ENCODE results near the gene TPX2.

The TPX2 gene, protein sequence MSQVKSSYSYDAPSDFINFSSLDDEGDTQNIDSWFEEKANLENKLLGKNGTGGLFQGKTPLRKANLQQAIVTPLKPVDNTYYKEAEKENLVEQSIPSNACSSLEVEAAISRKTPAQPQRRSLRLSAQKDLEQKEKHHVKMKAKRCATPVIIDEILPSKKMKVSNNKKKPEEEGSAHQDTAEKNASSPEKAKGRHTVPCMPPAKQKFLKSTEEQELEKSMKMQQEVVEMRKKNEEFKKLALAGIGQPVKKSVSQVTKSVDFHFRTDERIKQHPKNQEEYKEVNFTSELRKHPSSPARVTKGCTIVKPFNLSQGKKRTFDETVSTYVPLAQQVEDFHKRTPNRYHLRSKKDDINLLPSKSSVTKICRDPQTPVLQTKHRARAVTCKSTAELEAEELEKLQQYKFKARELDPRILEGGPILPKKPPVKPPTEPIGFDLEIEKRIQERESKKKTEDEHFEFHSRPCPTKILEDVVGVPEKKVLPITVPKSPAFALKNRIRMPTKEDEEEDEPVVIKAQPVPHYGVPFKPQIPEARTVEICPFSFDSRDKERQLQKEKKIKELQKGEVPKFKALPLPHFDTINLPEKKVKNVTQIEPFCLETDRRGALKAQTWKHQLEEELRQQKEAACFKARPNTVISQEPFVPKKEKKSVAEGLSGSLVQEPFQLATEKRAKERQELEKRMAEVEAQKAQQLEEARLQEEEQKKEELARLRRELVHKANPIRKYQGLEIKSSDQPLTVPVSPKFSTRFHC

DNA sequence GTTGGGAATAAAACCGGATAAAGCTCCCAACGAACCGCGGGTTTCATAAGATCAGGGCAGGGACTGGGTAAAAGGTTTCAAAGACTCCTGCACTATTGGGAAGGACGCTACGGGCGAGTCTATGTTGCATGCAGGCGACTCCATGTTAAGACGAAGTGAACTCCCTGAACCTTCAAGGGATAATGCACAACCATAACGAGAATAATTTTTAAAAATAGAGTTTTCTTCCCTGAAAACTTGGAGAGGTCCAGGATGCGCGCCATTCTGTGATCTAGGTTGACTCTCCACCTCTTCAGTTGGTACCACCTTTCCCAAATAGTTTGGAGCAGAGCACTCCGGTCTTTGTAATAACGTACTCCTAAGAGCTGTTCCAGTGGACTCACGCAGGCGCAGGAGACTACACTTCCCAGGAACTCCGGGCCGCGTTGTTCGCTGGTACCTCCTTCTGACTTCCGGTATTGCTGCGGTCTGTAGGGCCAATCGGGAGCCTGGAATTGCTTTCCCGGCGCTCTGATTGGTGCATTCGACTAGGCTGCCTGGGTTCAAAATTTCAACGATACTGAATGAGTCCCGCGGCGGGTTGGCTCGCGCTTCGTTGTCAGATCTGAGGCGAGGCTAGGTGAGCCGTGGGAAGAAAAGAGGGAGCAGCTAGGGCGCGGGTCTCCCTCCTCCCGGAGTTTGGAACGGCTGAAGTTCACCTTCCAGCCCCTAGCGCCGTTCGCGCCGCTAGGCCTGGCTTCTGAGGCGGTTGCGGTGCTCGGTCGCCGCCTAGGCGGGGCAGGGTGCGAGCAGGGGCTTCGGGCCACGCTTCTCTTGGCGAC, at the start of gene TPX2:
Gene TPX2 (plus strand): TSS at position 562 of the 821 bp plus-strand sequence. CDS start 18,187 bp downstream, outside the sequence.
- no peaks in the 10 kb centered on the region for H3K9me3 ChIP-seq (ENCODE audit: control insufficient read depth, low read length)
- peak within 1 kb of the TSS; percentile 82 for H3K9ac ChIP-seq (ENCODE audit: low read length)
- H3K36me3 ChIP-seq (ENCODE audit: control insufficient read depth, insufficient read depth, low read length): no peaks in the 10 kb centered on the region
- H3K4me3 ChIP-seq (ENCODE audit: low read length): peak within 1 kb of the TSS; percentile 32
- H3K27me3 ChIP-seq (ENCODE audit: control insufficient read depth, insufficient read depth, low read length): no peaks in the 10 kb centered on the region
- no peaks in the 10 kb centered on the region for H3K4me1 ChIP-seq (ENCODE audit: control insufficient read depth, insufficient read depth, low read length)

DNA sequence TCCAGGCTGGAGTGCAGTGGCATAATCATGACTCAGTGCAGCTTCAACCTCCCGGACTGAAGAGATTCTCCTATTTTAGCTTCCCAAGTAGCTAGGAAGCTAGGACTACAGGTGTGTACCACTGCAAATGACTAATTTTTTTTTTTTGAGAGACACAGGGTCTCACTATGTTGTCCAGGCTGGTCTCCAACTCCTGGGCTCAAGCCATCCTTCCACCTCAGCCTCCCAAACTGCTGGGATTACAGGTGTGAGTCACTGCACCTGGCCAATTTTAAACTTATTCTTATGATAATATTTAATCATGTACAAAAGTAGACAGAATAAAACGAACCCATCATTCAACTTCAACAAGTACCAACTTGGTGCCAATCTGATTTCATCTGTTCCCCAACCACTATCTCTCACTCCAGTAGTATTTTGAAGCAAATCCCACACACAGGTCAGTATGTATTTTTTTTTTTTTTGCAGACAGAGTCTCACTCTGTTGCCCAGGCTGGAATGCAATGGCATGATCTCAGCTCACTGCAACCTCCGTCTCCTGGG, 48.9 kb upstream of the TPX2 start:
- H3K9me3 ChIP-seq (ENCODE audit: control insufficient read depth, low read length): no peaks in the 10 kb centered on the region
- H3K36me3 ChIP-seq (ENCODE audit: control insufficient read depth, insufficient read depth, low read length): no peaks in the 10 kb centered on the region
- no peak overlapping the region for H3K9ac ChIP-seq (ENCODE audit: low read length)
- peaks cover 18% of the 10 kb centered on the region for H3K4me1 ChIP-seq (ENCODE audit: control insufficient read depth, insufficient read depth, low read length)
- no peak overlapping the region for H3K4me3 ChIP-seq (ENCODE audit: low read length)
- no peaks in the 10 kb centered on the region for H3K27me3 ChIP-seq (ENCODE audit: control insufficient read depth, insufficient read depth, low read length)

DNA sequence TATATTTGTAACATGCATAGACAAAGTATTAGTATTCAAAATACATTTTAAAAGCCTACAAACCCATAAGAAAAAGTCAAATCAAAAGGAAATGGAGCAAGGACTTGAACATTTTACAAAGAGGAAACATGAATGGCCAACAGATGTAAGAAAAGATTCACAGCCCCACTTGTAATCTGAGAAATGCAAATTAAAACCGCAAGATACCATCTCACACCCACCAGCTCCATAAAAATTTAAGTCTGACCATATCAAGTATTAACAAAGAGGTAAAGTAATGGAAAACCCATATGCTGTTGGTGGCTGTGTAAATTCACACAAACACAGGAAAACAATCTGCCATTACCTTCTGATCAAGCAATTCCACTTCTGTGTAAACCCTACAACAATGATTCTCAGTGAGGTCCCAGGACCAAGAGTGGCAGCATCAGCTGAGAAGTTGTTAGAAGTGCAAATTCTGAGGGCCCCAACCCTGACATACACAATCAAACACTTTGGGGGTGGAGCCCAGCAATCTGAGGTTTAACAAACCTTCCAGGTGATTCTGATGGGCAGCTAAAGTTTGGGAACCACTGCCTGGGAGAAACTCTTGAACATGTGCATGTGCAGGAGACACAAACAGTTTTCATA, 47.3 kb upstream of the TPX2 start:
- H3K27me3 ChIP-seq (ENCODE audit: control insufficient read depth, insufficient read depth, low read length): no peaks in the 10 kb centered on the region
- H3K9me3 ChIP-seq (ENCODE audit: control insufficient read depth, low read length): no peaks in the 10 kb centered on the region
- H3K9ac ChIP-seq (ENCODE audit: low read length): no peak overlapping the region
- no peak overlapping the region for H3K4me3 ChIP-seq (ENCODE audit: low read length)
- peaks cover 4% of the 10 kb centered on the region for H3K36me3 ChIP-seq (ENCODE audit: control insufficient read depth, insufficient read depth, low read length)
- H3K4me1 ChIP-seq (ENCODE audit: control insufficient read depth, insufficient read depth, low read length): peaks cover 24% of the 10 kb centered on the region

DNA sequence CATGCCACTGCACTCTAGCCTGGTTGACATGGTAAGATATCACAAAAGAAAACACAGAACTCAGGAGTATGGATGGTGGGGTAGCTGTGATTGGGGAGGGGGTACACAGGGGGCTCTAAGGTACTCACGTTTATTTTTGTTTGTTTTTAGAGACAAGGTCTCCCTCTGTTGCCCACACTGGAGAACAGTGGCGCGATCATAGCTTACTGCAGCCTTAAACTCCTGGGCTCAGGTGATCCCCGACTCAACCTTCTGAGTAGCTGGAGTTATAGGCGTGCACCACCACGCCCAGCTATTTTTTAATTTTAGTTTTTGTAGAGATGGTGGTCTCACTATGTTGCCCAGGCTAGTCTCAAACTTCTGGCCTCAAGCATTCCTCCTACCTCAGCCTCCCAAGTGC, 45.7 kb upstream of the TPX2 start:
- no peaks in the 10 kb centered on the region for H3K27me3 ChIP-seq (ENCODE audit: control insufficient read depth, insufficient read depth, low read length)
- no peak overlapping the region for H3K9ac ChIP-seq (ENCODE audit: low read length)
- no peaks in the 10 kb centered on the region for H3K9me3 ChIP-seq (ENCODE audit: control insufficient read depth, low read length)
- no peak overlapping the region for H3K4me3 ChIP-seq (ENCODE audit: low read length)
- peaks cover 27% of the 10 kb centered on the region for H3K4me1 ChIP-seq (ENCODE audit: control insufficient read depth, insufficient read depth, low read length)
- peaks cover 4% of the 10 kb centered on the region for H3K36me3 ChIP-seq (ENCODE audit: control insufficient read depth, insufficient read depth, low read length)

DNA sequence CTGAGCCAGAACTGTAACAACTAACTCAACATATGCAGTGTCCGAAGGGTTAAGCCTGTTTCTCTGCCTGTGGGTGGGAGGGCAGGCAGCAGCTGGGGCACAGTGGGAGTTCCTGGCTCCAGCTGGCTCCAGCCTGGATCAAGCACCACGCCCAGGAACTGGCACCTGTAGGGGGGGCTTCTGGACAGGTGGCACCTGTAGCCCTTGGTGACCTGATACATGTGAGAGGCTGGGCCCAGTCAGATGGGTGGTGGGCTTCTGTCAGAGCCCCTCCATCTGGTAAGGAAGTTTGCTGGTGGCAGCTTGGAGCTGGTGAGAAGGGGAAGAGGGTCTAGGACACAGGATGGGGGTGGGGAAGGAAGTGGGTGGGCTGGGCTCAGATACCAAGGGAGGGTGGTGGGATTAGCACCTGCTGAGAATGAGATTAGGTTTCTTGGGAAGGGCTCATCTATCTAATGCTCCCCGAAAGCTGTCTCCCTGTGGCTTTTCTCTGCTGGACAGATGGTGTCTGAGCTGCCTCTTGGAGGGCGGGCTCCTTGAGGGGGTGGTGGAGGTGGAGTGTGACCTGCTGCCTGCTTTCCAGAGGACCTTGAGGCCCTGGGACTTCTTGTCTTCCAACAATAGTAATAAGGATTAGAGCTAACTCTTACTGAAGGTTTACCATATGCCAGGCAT, 45.0 kb upstream of the TPX2 start:
- peaks cover 34% of the 10 kb centered on the region for H3K4me1 ChIP-seq (ENCODE audit: control insufficient read depth, insufficient read depth, low read length)
- no peak overlapping the region for H3K9ac ChIP-seq (ENCODE audit: low read length)
- H3K36me3 ChIP-seq (ENCODE audit: control insufficient read depth, insufficient read depth, low read length): peaks cover 4% of the 10 kb centered on the region
- no peaks in the 10 kb centered on the region for H3K9me3 ChIP-seq (ENCODE audit: control insufficient read depth, low read length)
- H3K27me3 ChIP-seq (ENCODE audit: control insufficient read depth, insufficient read depth, low read length): no peaks in the 10 kb centered on the region
- H3K4me3 ChIP-seq (ENCODE audit: low read length): no peak overlapping the region

DNA sequence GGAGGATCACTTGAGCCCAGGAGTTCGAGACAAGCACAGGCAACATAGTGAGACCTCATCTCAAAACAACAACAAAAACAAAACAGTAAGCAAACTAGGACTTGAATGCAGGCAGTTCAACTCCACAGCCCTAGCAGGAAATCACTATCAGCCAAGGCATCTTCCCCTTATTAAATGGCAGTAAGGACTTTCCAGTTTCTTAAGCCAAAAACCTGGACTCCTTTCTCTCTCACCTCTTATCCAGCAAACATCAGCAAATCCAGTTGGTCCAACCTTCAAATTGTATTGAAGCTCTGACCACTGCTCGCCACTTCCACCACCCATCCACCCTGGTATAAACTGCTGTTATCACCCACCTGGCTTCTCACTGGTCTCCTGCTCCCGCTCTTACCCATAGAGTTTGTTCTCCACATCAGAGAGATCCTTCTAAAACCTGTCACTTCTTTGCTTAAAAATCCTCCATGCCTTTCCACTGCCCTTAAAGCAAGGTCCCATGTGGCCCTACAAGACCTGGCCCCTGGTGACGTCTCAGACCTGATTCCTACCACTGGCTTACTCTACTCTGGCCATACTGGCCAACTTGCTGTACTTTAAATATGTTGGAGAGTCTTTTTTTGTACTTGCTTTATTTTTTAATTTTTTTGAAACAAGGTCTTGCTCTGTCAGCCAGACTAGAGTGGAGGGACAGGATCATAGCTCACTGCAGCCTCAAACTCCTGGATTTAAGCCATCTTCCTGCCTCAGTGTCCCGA, 44.1 kb upstream of the TPX2 start:
- Histone ChIP-seq H3K9ac (ENCODE audit: low read length) (no peak overlapping the region), H3K4me3 (ENCODE audit: low read length) (no peak overlapping the region), H3K27me3 (ENCODE audit: control insufficient read depth, insufficient read depth, low read length) (no peaks in the 10 kb centered on the region), H3K36me3 (ENCODE audit: control insufficient read depth, insufficient read depth, low read length) (peaks cover 4% of the 10 kb centered on the region), H3K9me3 (ENCODE audit: control insufficient read depth, low read length) (no peaks in the 10 kb centered on the region), H3K4me1 (ENCODE audit: control insufficient read depth, insufficient read depth, low read length) (peaks cover 42% of the 10 kb centered on the region)

DNA sequence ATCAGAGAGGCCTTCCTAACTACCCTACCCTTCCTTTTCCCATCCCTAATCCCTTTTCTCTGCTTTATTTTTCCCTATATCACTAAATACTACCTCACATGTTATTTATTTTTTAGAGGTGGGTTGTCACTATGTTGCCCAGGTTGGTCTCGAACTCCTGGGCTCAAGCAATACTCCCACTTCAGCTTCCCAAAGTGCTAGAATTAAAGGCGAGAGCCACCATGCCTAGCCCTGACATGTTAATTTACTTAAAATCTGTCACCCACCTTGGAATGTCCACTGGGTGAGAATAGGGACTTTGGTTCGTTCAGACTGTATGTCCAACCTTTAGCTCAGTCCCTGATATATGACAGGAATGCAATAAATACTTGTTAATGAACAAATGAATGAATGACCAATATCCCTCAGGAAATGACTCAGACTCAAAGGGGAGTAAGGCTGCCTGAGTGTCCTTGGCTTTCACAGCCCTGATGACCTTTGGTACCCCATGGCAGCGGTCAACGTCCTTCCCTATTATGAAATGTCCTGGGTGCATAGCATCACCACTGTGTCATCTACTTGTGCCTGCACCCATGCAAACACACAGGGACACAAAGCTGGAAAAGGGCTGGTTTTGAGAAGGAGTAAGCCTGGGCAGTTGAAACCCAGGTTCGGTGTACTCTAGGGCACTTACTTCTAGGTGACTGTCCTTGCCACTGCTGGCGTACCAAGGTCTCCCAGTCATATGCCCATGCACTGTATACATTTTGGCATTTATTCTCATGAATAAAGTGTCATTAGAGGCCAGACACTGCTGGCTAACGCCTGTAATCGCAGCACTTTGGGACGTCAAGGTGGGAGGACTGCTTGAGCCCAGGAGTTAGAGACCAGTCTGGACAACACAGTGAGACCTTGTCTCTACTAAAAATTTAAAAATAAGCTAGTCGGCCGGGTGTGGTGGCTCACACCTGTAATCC, 43.0 kb upstream of the TPX2 start:
- H3K27me3 ChIP-seq (ENCODE audit: control insufficient read depth, insufficient read depth, low read length): no peaks in the 10 kb centered on the region
- peaks cover 48% of the 10 kb centered on the region for H3K4me1 ChIP-seq (ENCODE audit: control insufficient read depth, insufficient read depth, low read length)
- H3K9me3 ChIP-seq (ENCODE audit: control insufficient read depth, low read length): no peaks in the 10 kb centered on the region
- no peak overlapping the region for H3K4me3 ChIP-seq (ENCODE audit: low read length)
- H3K9ac ChIP-seq (ENCODE audit: low read length): no peak overlapping the region
- H3K36me3 ChIP-seq (ENCODE audit: control insufficient read depth, insufficient read depth, low read length): peaks cover 4% of the 10 kb centered on the region

DNA sequence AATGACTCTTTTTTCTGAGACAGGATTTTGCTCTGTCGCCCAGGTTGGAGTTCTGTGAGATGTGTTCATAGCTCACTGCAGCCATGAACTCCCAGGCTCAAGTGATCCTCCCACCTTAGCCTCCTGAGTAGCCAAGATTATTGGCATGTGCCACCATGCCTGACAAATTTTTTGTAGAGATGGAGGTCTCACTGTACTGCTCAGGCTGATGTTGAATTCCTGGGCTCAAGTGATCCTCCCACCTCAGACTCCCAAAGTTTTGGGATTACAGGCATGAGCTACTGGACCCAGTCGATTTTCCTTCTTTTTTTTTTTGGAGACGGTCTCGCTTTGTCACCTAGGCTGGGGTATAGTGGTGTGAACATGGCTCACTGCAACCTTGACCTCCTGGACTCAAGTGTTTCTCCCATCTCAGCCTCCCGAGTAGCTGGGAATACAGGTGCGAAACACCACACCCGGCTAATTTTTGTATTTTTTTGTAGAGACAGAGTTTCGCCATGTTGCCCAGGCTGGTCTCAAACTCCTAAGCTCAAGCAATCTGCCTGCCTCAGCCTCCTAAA, 40.8 kb upstream of the TPX2 start:
- H3K4me3 ChIP-seq (ENCODE audit: low read length): no peak overlapping the region
- peaks cover 46% of the 10 kb centered on the region for H3K4me1 ChIP-seq (ENCODE audit: control insufficient read depth, insufficient read depth, low read length)
- H3K9me3 ChIP-seq (ENCODE audit: control insufficient read depth, low read length): no peaks in the 10 kb centered on the region
- H3K27me3 ChIP-seq (ENCODE audit: control insufficient read depth, insufficient read depth, low read length): no peaks in the 10 kb centered on the region
- peaks cover 4% of the 10 kb centered on the region for H3K36me3 ChIP-seq (ENCODE audit: control insufficient read depth, insufficient read depth, low read length)
- peak overlapping the region; percentile 56 for H3K9ac ChIP-seq (ENCODE audit: low read length)

DNA sequence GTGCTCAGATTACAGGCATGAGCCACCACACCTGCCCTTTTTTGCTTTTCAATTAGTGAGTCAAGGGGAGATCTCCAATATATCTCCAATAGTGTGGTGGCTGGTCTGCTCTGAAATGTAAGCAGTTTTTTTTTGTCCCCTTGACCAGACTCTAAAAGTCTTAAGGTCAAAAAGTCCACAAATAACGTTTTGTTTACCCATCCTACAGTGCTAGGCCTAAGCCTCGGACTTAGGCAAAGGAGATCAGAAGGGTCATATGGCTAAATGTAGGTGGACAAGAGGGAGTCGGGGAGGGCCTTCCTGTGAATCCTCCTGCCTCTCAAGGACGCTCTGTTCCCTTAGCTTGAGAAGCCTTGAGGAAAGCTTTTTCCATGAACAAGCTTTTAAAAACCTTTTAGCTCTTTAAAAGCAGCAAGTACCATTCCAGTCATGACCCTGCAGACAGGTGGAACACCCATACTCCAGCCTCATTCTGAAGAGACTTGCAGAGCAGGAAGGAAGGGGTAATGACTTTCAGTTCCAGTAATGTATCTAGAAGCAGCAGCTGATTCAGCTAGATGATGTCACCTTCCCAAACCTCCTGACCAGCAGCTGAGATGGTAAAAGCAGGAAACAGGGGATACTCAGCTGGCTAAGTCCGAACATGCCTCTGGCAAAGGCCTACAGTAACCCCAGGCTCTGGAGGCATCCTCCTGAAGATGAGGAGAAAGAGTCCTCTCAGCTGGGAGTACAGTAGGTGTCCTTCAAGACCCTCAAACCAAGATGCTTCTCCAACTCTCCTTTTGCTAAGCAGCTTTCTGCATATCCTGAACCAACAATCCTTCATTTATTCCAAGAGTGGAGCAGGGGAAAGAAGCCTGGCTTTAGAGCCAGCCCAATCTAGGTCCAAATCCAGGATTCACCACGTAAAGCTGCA, 40.0 kb upstream of the TPX2 start:
- Histone ChIP-seq H3K36me3 (ENCODE audit: control insufficient read depth, insufficient read depth, low read length) (peaks cover 4% of the 10 kb centered on the region), H3K4me1 (ENCODE audit: control insufficient read depth, insufficient read depth, low read length) (peaks cover 43% of the 10 kb centered on the region), H3K4me3 (ENCODE audit: low read length) (no peak overlapping the region), H3K9ac (ENCODE audit: low read length) (peak overlapping the region; percentile 56), H3K9me3 (ENCODE audit: control insufficient read depth, low read length) (no peaks in the 10 kb centered on the region), H3K27me3 (ENCODE audit: control insufficient read depth, insufficient read depth, low read length) (no peaks in the 10 kb centered on the region)

All from mucosa of stomach (tissue), 1 donor.